HFF-Myc (cell line): Measurements from ENCODE around the gene ZNF502.
"Not testable (repeated sequence)": the region's sequence is repeated elsewhere in the genome, so short reads cannot be mapped to it uniquely, and the experiment has no call there.

Source experiments
- DNase-seq: peaks from one replicate; pipeline ENCODE4 v3.0.0-alpha.2; 2011; ENCODE audit warnings: low read depth; ENCODE audit errors: extremely low read depth
- H3K4me3 ChIP-seq: replicated peaks from 2 replicates; pipeline ENCODE4 v1.5.1; 2011; ENCODE audit warnings: low read depth, mild to moderate bottlenecking, control low read depth, low read length
- CTCF ChIP-seq: IDR thresholded peaks from 2 replicates; pipeline ENCODE4 v1.5.1; 2012; ENCODE audit warnings: mild to moderate bottlenecking, low read depth, low read length, control low read depth; ENCODE audit errors: missing control alignments

The ZNF502 gene

GRCh38 chr3:44712455-44713075, at the start of gene ZNF502:
Gene ZNF502 (plus strand): TSS chr3:44712660. CDS start chr3:44720262, 7,602 bp downstream.
- peak within 1 kb of the TSS; percentile 80 for H3K4me3 ChIP-seq
- peak; percentile 67 for DNase-seq
- TF ChIP-seq CTCF = peak; percentile 27

GRCh38 chr3:44665173-44665572, 47.3 kb upstream of the ZNF502 start:
- no peak for DNase-seq
- no peak overlapping the region for H3K4me3 ChIP-seq
- TF ChIP-seq CTCF = no peak

GRCh38 chr3:44666346-44666745, 46.1 kb upstream of the ZNF502 start:
- TF ChIP-seq CTCF = no peak
- DNase-seq = no peak
- no peak overlapping the region for H3K4me3 ChIP-seq

- DNase-seq = no peak
- H3K4me3 ChIP-seq = no peak overlapping the region
- TF ChIP-seq CTCF = no peak
Observed at GRCh38 chr3:44669760-44670159, 42.7 kb upstream of the ZNF502 start.

- DNase-seq, H3K4me3 ChIP-seq: not testable (repeated sequence)
Observed at GRCh38 chr3:44673466-44673865, 39.0 kb upstream of the ZNF502 start.

- no peak for DNase-seq
- H3K4me3 ChIP-seq = no peak overlapping the region
- TF ChIP-seq CTCF = no peak
Observed at GRCh38 chr3:44674211-44674610, 38.2 kb upstream of the ZNF502 start.

GRCh38 chr3:44678480-44679116, 33.9 kb upstream of the ZNF502 start:
- TF ChIP-seq CTCF = no peak
- DNase-seq = no peak
- no peak overlapping the region for H3K4me3 ChIP-seq
